ENCODE results near the gene GATAD2A.

GATAD2A gene

DNA sequence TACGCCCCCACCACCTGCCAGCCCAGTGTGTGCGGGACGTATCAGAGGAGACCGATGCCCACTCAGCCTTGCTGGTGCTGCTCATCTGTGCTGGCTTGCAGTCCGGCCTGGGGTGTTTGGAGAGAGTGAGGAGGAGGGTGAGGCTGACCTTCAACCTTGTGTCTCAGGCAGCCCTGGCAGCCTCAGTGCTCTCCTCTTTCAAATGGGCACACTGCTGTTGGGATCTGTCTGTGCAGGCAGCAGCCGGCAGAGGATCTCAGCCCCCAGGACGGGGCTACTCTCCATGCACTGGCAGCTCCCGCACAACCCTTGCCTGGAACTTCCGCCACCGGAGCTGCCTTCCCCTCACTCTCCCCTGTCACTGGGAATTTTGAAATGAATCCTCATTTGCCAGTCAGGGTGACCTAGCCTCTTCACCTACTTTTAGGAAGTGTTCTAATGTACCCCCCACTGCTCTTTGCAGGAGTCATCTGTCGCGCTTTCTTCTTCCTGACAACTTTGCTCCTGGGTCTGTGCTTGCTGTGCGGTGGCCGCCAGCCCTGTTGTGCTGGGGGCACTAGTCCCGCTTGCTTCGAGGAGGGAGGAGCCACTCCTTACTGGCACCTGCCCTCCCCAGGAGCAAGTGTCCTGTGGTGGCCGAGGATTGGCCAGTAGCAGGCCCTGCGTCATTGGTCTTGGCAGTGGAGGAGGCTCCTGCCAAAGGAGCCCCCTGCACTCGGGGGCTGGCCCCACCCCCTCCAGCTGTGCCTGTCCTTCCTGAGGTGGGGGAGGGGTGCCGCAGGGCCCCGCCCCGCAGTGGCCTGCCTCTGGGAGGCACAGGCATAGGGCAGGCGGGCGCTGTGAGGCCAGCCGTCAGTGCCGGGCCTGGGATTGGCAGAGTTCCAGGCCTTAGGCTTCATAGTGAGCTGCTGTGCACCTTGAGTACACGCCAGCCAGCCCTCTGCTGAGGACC, 56.5 kb downstream of the GATAD2A start:
- peak; percentile 59 for DNase-seq
- Histone ChIP-seq H3K23ac (ENCODE audit: low read length in 2 of 2) (peak overlapping the region in 1 of 2 experiments; percentile 60), H4K91ac (ENCODE audit: low read length) (peak overlapping the region; percentile 95), H3K27me3 (ENCODE audit: control insufficient read depth in 1 of 2, insufficient read depth in 1 of 2, low read length in 2 of 2) (no peaks in the 10 kb centered on the region), H2AK5ac (ENCODE audit: low read length, severe bottlenecking) (peak overlapping the region; percentile 66), H2BK12ac (ENCODE audit: low read length in 2 of 2) (peak overlapping the region; percentile 46 to 92), H3K9ac (ENCODE audit: low read length) (peak overlapping the region; percentile 85), H3K9me3 (ENCODE audit: control insufficient read depth, low read length) (no peaks in the 10 kb centered on the region), H2AFZ (ENCODE audit: low read depth, low read length) (no peak overlapping the region), H2BK5ac (ENCODE audit: low read depth, low read length, poor library complexity, severe bottlenecking) (no peak overlapping the region), H3K79me1 (replicated peaks; ENCODE audit: low read length, poor library complexity, severe bottlenecking) (peaks cover 16% of the 10 kb centered on the region), H3K4me2 (ENCODE audit: low read length, poor library complexity, severe bottlenecking) (peak overlapping the region; percentile 46), H3K27ac (ENCODE audit: low read length, poor library complexity, severe bottlenecking) (peak overlapping the region; percentile 46), H4K8ac (ENCODE audit: low read length) (peak overlapping the region; percentile 78), H3K4me1 (ENCODE audit: control insufficient read depth, insufficient read depth, low read depth, low read length) (peaks cover 69% of the 10 kb centered on the region), H2BK15ac (ENCODE audit: low read depth, poor library complexity, severe bottlenecking) (no peak overlapping the region), H3K4ac (ENCODE audit: low read depth in 1 of 2, low read length in 2 of 2) (peak overlapping the region; percentile 70 to 91), H2BK120ac (ENCODE audit: low read depth, low read length) (peak overlapping the region; percentile 42), H3K36me3 (ENCODE audit: control insufficient read depth in 1 of 2, insufficient read depth in 2 of 2, low read depth in 1 of 2, low read length in 2 of 2) (peaks cover 22 to 25% of the 10 kb centered on the region in 2 experiments), H3K4me3 (ENCODE audit: insufficient read depth in 1 of 2, low read depth in 1 of 2, low read length in 2 of 2) (peak overlapping the region in 1 of 2 experiments; percentile 2), H3K18ac (ENCODE audit: low read depth in 1 of 2, low read length in 2 of 2) (peak overlapping the region; percentile 50 to 63), H3K14ac (ENCODE audit: low read length in 2 of 2) (peak overlapping the region in 1 of 2 experiments; percentile 58)
- 35% methylated on average over 26 of the region's 27 CpGs for WGBS

DNA sequence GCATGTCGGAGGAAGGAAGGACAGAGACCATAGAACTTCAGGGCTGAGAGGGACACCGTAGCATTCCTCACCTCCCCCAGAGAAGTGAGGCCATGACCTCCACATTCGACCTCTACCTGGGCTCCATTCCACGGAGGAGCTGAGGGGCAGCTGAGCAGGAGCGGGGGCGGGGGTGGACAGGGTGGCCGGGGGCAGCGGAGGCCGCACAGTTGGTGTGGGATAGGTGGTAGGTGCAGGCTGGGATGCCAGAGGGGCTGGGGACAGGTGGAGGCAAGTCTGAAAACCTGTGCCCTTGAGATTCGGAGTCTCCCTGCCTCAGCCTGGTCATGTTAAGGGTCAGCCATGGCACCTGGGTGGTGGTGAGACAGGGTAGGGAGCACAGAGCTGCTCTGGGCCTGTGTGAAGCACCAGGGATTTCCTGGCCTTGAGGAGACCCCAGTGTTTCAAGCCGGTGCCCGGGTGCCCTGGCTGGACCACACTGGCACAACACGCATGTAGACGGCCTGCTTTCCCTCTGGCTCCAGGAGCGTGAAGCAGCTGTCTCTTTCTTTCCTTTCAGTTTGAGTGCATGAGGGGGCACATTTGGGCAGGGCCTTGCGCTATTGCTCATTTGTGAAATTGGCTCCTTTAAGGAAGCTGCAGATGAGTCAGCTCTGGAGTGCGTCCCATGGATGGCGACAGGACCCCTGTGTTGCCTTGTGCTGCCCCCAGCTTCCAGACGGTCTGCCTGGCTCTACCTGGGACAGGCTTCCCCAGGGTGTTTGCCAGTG, 58.1 kb downstream of the GATAD2A start:
- no peak overlapping the region for H3K23ac ChIP-seq (ENCODE audit: low read length in 2 of 2)
- peak overlapping the region; percentile 7 for H3K4me2 ChIP-seq (ENCODE audit: low read length, poor library complexity, severe bottlenecking)
- H2BK12ac ChIP-seq (ENCODE audit: low read length in 2 of 2), result peak overlapping the region; percentile 7 to 90
- H3K9me3 ChIP-seq (ENCODE audit: control insufficient read depth, low read length), result peaks cover 14% of the 10 kb centered on the region
- H3K4me1 ChIP-seq (ENCODE audit: control insufficient read depth, insufficient read depth, low read depth, low read length), result peaks cover 62% of the 10 kb centered on the region
- H2BK120ac ChIP-seq (ENCODE audit: low read depth, low read length), result peak overlapping the region; percentile 65
- no peaks in the 10 kb centered on the region for H3K27me3 ChIP-seq (ENCODE audit: control insufficient read depth in 1 of 2, insufficient read depth in 1 of 2, low read length in 2 of 2)
- H4K91ac ChIP-seq (ENCODE audit: low read length), result peak overlapping the region; percentile 96
- peak overlapping the region; percentile 52 for H2BK15ac ChIP-seq (ENCODE audit: low read depth, poor library complexity, severe bottlenecking)
- H3K18ac ChIP-seq (ENCODE audit: low read depth in 1 of 2, low read length in 2 of 2), result peak overlapping the region; percentile 63 to 90
- DNase-seq, result peak; percentile 83
- H4K8ac ChIP-seq (ENCODE audit: low read length), result peak overlapping the region; percentile 74
- peak overlapping the region in 1 of 2 experiments; percentile 67 for H3K4me3 ChIP-seq (ENCODE audit: insufficient read depth in 1 of 2, low read depth in 1 of 2, low read length in 2 of 2)
- WGBS, result 78% methylated on average over 18 of the region's 19 CpGs
- peak overlapping the region; percentile 18 to 91 for H3K4ac ChIP-seq (ENCODE audit: low read depth in 1 of 2, low read length in 2 of 2)
- peak overlapping the region in 1 of 2 experiments; percentile 38 for H3K14ac ChIP-seq (ENCODE audit: low read length in 2 of 2)
- peak overlapping the region; percentile 85 for H3K9ac ChIP-seq (ENCODE audit: low read length)
- peaks cover 25 to 33% of the 10 kb centered on the region in 2 experiments for H3K36me3 ChIP-seq (ENCODE audit: control insufficient read depth in 1 of 2, insufficient read depth in 2 of 2, low read depth in 1 of 2, low read length in 2 of 2)
- H3K79me1 ChIP-seq (replicated peaks; ENCODE audit: low read length, poor library complexity, severe bottlenecking), result peaks cover 20% of the 10 kb centered on the region
- H2AK5ac ChIP-seq (ENCODE audit: low read length, severe bottlenecking), result peak overlapping the region; percentile 29
- H2AFZ ChIP-seq (ENCODE audit: low read depth, low read length), result no peak overlapping the region
- peak overlapping the region; percentile 74 for H3K27ac ChIP-seq (ENCODE audit: low read length, poor library complexity, severe bottlenecking)
- H2BK5ac ChIP-seq (ENCODE audit: low read depth, low read length, poor library complexity, severe bottlenecking), result peak overlapping the region; percentile 35

DNA sequence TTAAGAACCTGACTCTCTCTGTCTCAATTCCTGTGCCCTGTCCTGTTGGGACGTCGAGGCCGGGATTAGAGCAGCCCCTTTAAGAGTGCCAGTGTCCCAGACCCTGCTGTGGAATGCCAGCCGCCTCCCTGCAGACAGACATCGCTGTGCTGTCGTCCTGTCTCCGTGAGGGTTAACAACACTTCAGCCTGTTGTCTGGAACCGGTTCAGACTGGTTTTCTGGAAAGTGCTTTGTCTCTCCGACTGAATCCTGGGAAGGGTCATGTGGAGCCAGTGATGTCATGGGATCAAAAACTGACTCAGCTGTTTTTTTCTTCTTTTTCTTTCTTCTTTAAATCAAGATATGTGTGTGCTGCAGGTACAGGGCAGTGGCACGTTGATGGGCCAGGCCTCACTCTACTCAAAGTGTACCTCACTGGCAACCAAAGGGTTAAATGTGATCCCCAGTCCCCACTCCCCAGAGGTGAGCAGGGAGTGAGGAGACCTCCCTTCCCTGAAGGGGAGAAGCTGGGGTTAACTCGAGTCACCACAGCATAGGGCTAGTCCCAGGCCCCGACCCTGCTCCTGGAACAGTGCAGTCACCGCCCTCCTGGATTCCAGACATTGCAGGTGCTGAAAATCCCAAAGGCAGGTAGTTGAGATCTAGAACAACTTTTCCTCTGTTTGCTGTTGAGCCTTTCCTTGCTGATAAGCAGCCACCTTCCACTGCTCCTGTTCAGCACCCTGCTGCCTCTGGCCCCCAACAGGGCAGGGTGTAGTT, 59.0 kb downstream of the GATAD2A start:
- peaks cover 20% of the 10 kb centered on the region for H3K79me1 ChIP-seq (replicated peaks; ENCODE audit: low read length, poor library complexity, severe bottlenecking)
- H2BK12ac ChIP-seq (ENCODE audit: low read length in 2 of 2), result peak overlapping the region; percentile 40 to 69
- peak overlapping the region; percentile 93 for H4K8ac ChIP-seq (ENCODE audit: low read length)
- peaks cover 58% of the 10 kb centered on the region for H3K4me1 ChIP-seq (ENCODE audit: control insufficient read depth, insufficient read depth, low read depth, low read length)
- H2BK15ac ChIP-seq (ENCODE audit: low read depth, poor library complexity, severe bottlenecking), result peak overlapping the region; percentile 71
- H3K36me3 ChIP-seq (ENCODE audit: control insufficient read depth in 1 of 2, insufficient read depth in 2 of 2, low read depth in 1 of 2, low read length in 2 of 2), result peaks cover 27 to 36% of the 10 kb centered on the region in 2 experiments
- peak overlapping the region; percentile 93 for H4K91ac ChIP-seq (ENCODE audit: low read length)
- H2BK120ac ChIP-seq (ENCODE audit: low read depth, low read length), result peak overlapping the region; percentile 86
- peak overlapping the region; percentile 85 for H3K9ac ChIP-seq (ENCODE audit: low read length)
- H3K23ac ChIP-seq (ENCODE audit: low read length in 2 of 2), result no peak overlapping the region
- no peaks in the 10 kb centered on the region for H3K27me3 ChIP-seq (ENCODE audit: control insufficient read depth in 1 of 2, insufficient read depth in 1 of 2, low read length in 2 of 2)
- H2AK5ac ChIP-seq (ENCODE audit: low read length, severe bottlenecking), result peak overlapping the region; percentile 85
- no peak overlapping the region for H2BK5ac ChIP-seq (ENCODE audit: low read depth, low read length, poor library complexity, severe bottlenecking)
- H2AFZ ChIP-seq (ENCODE audit: low read depth, low read length), result no peak overlapping the region
- H3K4me3 ChIP-seq (ENCODE audit: insufficient read depth in 1 of 2, low read depth in 1 of 2, low read length in 2 of 2), result no peak overlapping the region
- H3K9me3 ChIP-seq (ENCODE audit: control insufficient read depth, low read length), result peaks cover 24% of the 10 kb centered on the region
- DNase-seq, result peak; percentile 85
- no peak overlapping the region for H3K4me2 ChIP-seq (ENCODE audit: low read length, poor library complexity, severe bottlenecking)
- 63% methylated on average over 12 of the region's 13 CpGs for WGBS
- H3K14ac ChIP-seq (ENCODE audit: low read length in 2 of 2), result peak overlapping the region in 1 of 2 experiments; percentile 13
- peak overlapping the region; percentile 84 to 91 for H3K18ac ChIP-seq (ENCODE audit: low read depth in 1 of 2, low read length in 2 of 2)
- peak overlapping the region; percentile 74 for H3K27ac ChIP-seq (ENCODE audit: low read length, poor library complexity, severe bottlenecking)
- peak overlapping the region; percentile 91 to 93 for H3K4ac ChIP-seq (ENCODE audit: low read depth in 1 of 2, low read length in 2 of 2)

All from mesenchymal stem cell (in vitro differentiated cells and primary cell).